ENCODE results near the gene TNS2.
A peak's percentile ranks its signal among the peaks of the same experiment; 100 is the strongest.

The TNS2 gene

GRCh38 chr12:53096089-53096741 lies 46.4 kb downstream of the TNS2 start:
- H3K4ac ChIP-seq (ENCODE audit: low read length) = no peak overlapping the region
- H2BK15ac ChIP-seq (ENCODE audit: low read length) = peak overlapping the region; percentile 14
- H3K9ac ChIP-seq (ENCODE audit: low read depth, low read length, poor library complexity) = no peak overlapping the region
- H4K91ac ChIP-seq (ENCODE audit: low read depth, low read length, poor library complexity) = no peak overlapping the region
- no peak overlapping the region for H2BK5ac ChIP-seq (ENCODE audit: low read length)
- H3K4me2 ChIP-seq (ENCODE audit: insufficient read depth, low read length, poor library complexity, severe bottlenecking) = peak overlapping the region; percentile 99
- no peak overlapping the region for H2BK12ac ChIP-seq (ENCODE audit: low read length)
- H2AK5ac ChIP-seq (ENCODE audit: low read depth, low read length) = peak overlapping the region; percentile 34
- no peak overlapping the region for H3K27ac ChIP-seq (replicated peaks; ENCODE audit: low read length)
- H3K27me3 ChIP-seq (ENCODE audit: control insufficient read depth in 3 of 3, insufficient read depth in 3 of 3, low read depth in 1 of 3, low read length in 3 of 3) = peaks cover 4 to 83% (median 31%) of the 10 kb centered on the region in 3 experiments
- no peaks in the 10 kb centered on the region for H3K9me3 ChIP-seq (replicated peaks in 1 of 2; ENCODE audit: control insufficient read depth in 2 of 2, insufficient read depth in 1 of 2, low read depth in 1 of 2, low read length in 2 of 2)
- H3K4me1 ChIP-seq (ENCODE audit: control insufficient read depth in 2 of 2, insufficient read depth in 1 of 2, low read depth in 1 of 2, low read length in 2 of 2) = peaks cover 7 to 17% of the 10 kb centered on the region in 2 donors
- WGBS, 2 donors (ENCODE audit: extremely low coverage in 2 of 2, insufficient read length in 2 of 2, insufficient replicate concordance in 1 of 2) = no CpG with 5 or more reads among the region's 11 CpGs
- DNase-seq (ENCODE audit: low spot score) = no peak
- H2BK120ac ChIP-seq (ENCODE audit: low read depth, low read length) = no peak overlapping the region
- no peak overlapping the region for H4K8ac ChIP-seq (ENCODE audit: low read depth, low read length)
- H3K23ac ChIP-seq (ENCODE audit: low read depth, low read length, poor library complexity) = no peak overlapping the region
- H3K4me3 ChIP-seq (ENCODE audit: low read length in 2 of 2) = no peak overlapping the region
- no peak overlapping the region for H3K14ac ChIP-seq (ENCODE audit: low read length)
- peak overlapping the region; percentile 28 for H2AFZ ChIP-seq (ENCODE audit: low read length)
- no peaks in the 10 kb centered on the region for H3K79me1 ChIP-seq (ENCODE audit: low read depth, low read length)
- H3K18ac ChIP-seq (ENCODE audit: low read length) = peak overlapping the region; percentile 40
- H3K36me3 ChIP-seq (replicated peaks in 1 of 2; ENCODE audit: control insufficient read depth in 2 of 2, insufficient read depth in 2 of 2, low read length in 2 of 2) = no peaks in the 10 kb centered on the region

GRCh38 chr12:53096759-53097158 lies 46.9 kb downstream of the TNS2 start:
- peak overlapping the region; percentile 91 for H2AFZ ChIP-seq (ENCODE audit: low read length)
- H3K27me3 ChIP-seq (ENCODE audit: control insufficient read depth in 3 of 3, insufficient read depth in 3 of 3, low read depth in 1 of 3, low read length in 3 of 3) = peaks cover 4 to 78% (median 31%) of the 10 kb centered on the region in 3 experiments
- H2BK15ac ChIP-seq (ENCODE audit: low read length) = no peak overlapping the region
- no peak overlapping the region for H3K14ac ChIP-seq (ENCODE audit: low read length)
- no peak overlapping the region for H3K9ac ChIP-seq (ENCODE audit: low read depth, low read length, poor library complexity)
- peaks cover 7 to 17% of the 10 kb centered on the region in 2 donors for H3K4me1 ChIP-seq (ENCODE audit: control insufficient read depth in 2 of 2, insufficient read depth in 1 of 2, low read depth in 1 of 2, low read length in 2 of 2)
- no peak overlapping the region for H3K27ac ChIP-seq (replicated peaks; ENCODE audit: low read length)
- H3K9me3 ChIP-seq (replicated peaks in 1 of 2; ENCODE audit: control insufficient read depth in 2 of 2, insufficient read depth in 1 of 2, low read depth in 1 of 2, low read length in 2 of 2) = no peaks in the 10 kb centered on the region
- H3K36me3 ChIP-seq (replicated peaks in 1 of 2; ENCODE audit: control insufficient read depth in 2 of 2, insufficient read depth in 2 of 2, low read length in 2 of 2) = no peaks in the 10 kb centered on the region
- no peak overlapping the region for H2AK5ac ChIP-seq (ENCODE audit: low read depth, low read length)
- WGBS, 2 donors (ENCODE audit: extremely low coverage in 2 of 2, insufficient read length in 2 of 2, insufficient replicate concordance in 1 of 2) = no CpG with 5 or more reads among the region's 9 CpGs
- H3K23ac ChIP-seq (ENCODE audit: low read depth, low read length, poor library complexity) = no peak overlapping the region
- no peak overlapping the region for H4K8ac ChIP-seq (ENCODE audit: low read depth, low read length)
- H3K4me2 ChIP-seq (ENCODE audit: insufficient read depth, low read length, poor library complexity, severe bottlenecking) = peak overlapping the region; percentile 99
- no peak overlapping the region for H3K4ac ChIP-seq (ENCODE audit: low read length)
- DNase-seq (ENCODE audit: low spot score) = no peak
- no peak overlapping the region for H2BK12ac ChIP-seq (ENCODE audit: low read length)
- peak overlapping the region in 1 of 2 donors; percentile 65 for H3K4me3 ChIP-seq (ENCODE audit: low read length in 2 of 2)
- H2BK120ac ChIP-seq (ENCODE audit: low read depth, low read length) = no peak overlapping the region
- H3K18ac ChIP-seq (ENCODE audit: low read length) = peak overlapping the region; percentile 15
- H4K91ac ChIP-seq (ENCODE audit: low read depth, low read length, poor library complexity) = no peak overlapping the region
- no peak overlapping the region for H2BK5ac ChIP-seq (ENCODE audit: low read length)
- H3K79me1 ChIP-seq (ENCODE audit: low read depth, low read length) = no peaks in the 10 kb centered on the region

- H3K27me3 ChIP-seq (ENCODE audit: control insufficient read depth in 3 of 3, insufficient read depth in 3 of 3, low read depth in 1 of 3, low read length in 3 of 3) = peaks cover 4 to 77% (median 31%) of the 10 kb centered on the region in 3 experiments
- peak overlapping the region; percentile 91 for H2AFZ ChIP-seq (ENCODE audit: low read length)
Measured at GRCh38 chr12:53097207-53097563, 47.3 kb downstream of the TNS2 start.

GRCh38 chr12:53097564-53098353 lies 47.9 kb downstream of the TNS2 start, which contains the start of gene IGFBP6:
TSS of gene IGFBP6 (plus strand) at chr12:53097667. CDS start at chr12:53097718, 51 bp downstream.
- H3K9ac ChIP-seq (ENCODE audit: low read depth, low read length, poor library complexity) = peak within 1 kb of the TSS; percentile 90
- peak within 1 kb of the TSS; percentile 62 for H2BK120ac ChIP-seq (ENCODE audit: low read depth, low read length)
- no peak within 1 kb of the TSS for H3K4ac ChIP-seq (ENCODE audit: low read length)
- peak within 1 kb of the TSS; percentile 99 for H3K4me2 ChIP-seq (ENCODE audit: insufficient read depth, low read length, poor library complexity, severe bottlenecking)
- peak within 1 kb of the TSS; percentile 82 for H2AK5ac ChIP-seq (ENCODE audit: low read depth, low read length)
- no peaks in the 10 kb centered on the region for H3K9me3 ChIP-seq (replicated peaks in 1 of 2; ENCODE audit: control insufficient read depth in 2 of 2, insufficient read depth in 1 of 2, low read depth in 1 of 2, low read length in 2 of 2)
- peak within 1 kb of the TSS; percentile 97 for H3K14ac ChIP-seq (ENCODE audit: low read length)
- peak within 1 kb of the TSS; percentile 40 to 86 for H3K4me3 ChIP-seq (ENCODE audit: low read length in 2 of 2)
- H4K91ac ChIP-seq (ENCODE audit: low read depth, low read length, poor library complexity) = peak within 1 kb of the TSS; percentile 35
- no peak within 1 kb of the TSS for H4K8ac ChIP-seq (ENCODE audit: low read depth, low read length)
- no CpG with 5 or more reads among the region's 51 CpGs for WGBS, 2 donors (ENCODE audit: extremely low coverage in 2 of 2, insufficient read length in 2 of 2, insufficient replicate concordance in 1 of 2)
- H3K27me3 ChIP-seq (ENCODE audit: control insufficient read depth in 3 of 3, insufficient read depth in 3 of 3, low read depth in 1 of 3, low read length in 3 of 3) = peaks cover 4 to 73% (median 31%) of the 10 kb centered on the region in 3 experiments
- peak within 1 kb of the TSS; percentile 76 for H2BK15ac ChIP-seq (ENCODE audit: low read length)
- DNase-seq (ENCODE audit: low spot score) = peak; percentile 40
- H3K4me1 ChIP-seq (ENCODE audit: control insufficient read depth in 2 of 2, insufficient read depth in 1 of 2, low read depth in 1 of 2, low read length in 2 of 2) = peaks cover 12 to 17% of the 10 kb centered on the region in 2 donors
- H2AFZ ChIP-seq (ENCODE audit: low read length) = peak within 1 kb of the TSS; percentile 91
- no peaks in the 10 kb centered on the region for H3K79me1 ChIP-seq (ENCODE audit: low read depth, low read length)
- peak within 1 kb of the TSS; percentile 78 for H2BK12ac ChIP-seq (ENCODE audit: low read length)
- peak within 1 kb of the TSS; percentile 97 for H3K18ac ChIP-seq (ENCODE audit: low read length)
- H2BK5ac ChIP-seq (ENCODE audit: low read length) = no peak within 1 kb of the TSS
- H3K27ac ChIP-seq (replicated peaks; ENCODE audit: low read length) = no peak within 1 kb of the TSS
- no peaks in the 10 kb centered on the region for H3K36me3 ChIP-seq (replicated peaks in 1 of 2; ENCODE audit: control insufficient read depth in 2 of 2, insufficient read depth in 2 of 2, low read length in 2 of 2)
- peak within 1 kb of the TSS; percentile 87 for H3K23ac ChIP-seq (ENCODE audit: low read depth, low read length, poor library complexity)

More at GRCh38 chr12:53097207-53097563, 47.3 kb downstream of the TNS2 start:
- Histone ChIP-seq H2BK5ac (ENCODE audit: low read length) (no peak overlapping the region), H3K23ac (ENCODE audit: low read depth, low read length, poor library complexity) (no peak overlapping the region), H3K79me1 (ENCODE audit: low read depth, low read length) (no peaks in the 10 kb centered on the region), H2BK120ac (ENCODE audit: low read depth, low read length) (no peak overlapping the region), H2AK5ac (ENCODE audit: low read depth, low read length) (no peak overlapping the region), H3K14ac (ENCODE audit: low read length) (no peak overlapping the region), H2BK15ac (ENCODE audit: low read length) (no peak overlapping the region), H3K27ac (replicated peaks; ENCODE audit: low read length) (no peak overlapping the region), H3K4ac (ENCODE audit: low read length) (no peak overlapping the region), H3K9ac (ENCODE audit: low read depth, low read length, poor library complexity) (no peak overlapping the region), H3K4me2 (ENCODE audit: insufficient read depth, low read length, poor library complexity, severe bottlenecking) (peak overlapping the region; percentile 99), H3K9me3 (replicated peaks in 1 of 2; ENCODE audit: control insufficient read depth in 2 of 2, insufficient read depth in 1 of 2, low read depth in 1 of 2, low read length in 2 of 2) (no peaks in the 10 kb centered on the region), H4K91ac (ENCODE audit: low read depth, low read length, poor library complexity) (no peak overlapping the region), H3K4me3 (ENCODE audit: low read length in 2 of 2) (peak overlapping the region in 1 of 2 donors; percentile 65), H2BK12ac (ENCODE audit: low read length) (no peak overlapping the region), H3K36me3 (replicated peaks in 1 of 2; ENCODE audit: control insufficient read depth in 2 of 2, insufficient read depth in 2 of 2, low read length in 2 of 2) (no peaks in the 10 kb centered on the region), H4K8ac (ENCODE audit: low read depth, low read length) (no peak overlapping the region), H3K4me1 (ENCODE audit: control insufficient read depth in 2 of 2, insufficient read depth in 1 of 2, low read depth in 1 of 2, low read length in 2 of 2) (peaks cover 8 to 17% of the 10 kb centered on the region in 2 donors), H3K18ac (ENCODE audit: low read length) (peak overlapping the region; percentile 3)
- DNase-seq (ENCODE audit: low spot score) = no peak
- WGBS, 2 donors (ENCODE audit: extremely low coverage in 2 of 2, insufficient read length in 2 of 2, insufficient replicate concordance in 1 of 2) = no CpG with 5 or more reads among the region's 9 CpGs
